ENCODE results near the gene C11orf54. TPM values are rescaled to one million over a fixed set of nuclear protein-coding genes. Genes with fewer than 3 reads are reported as not detected.
A peak's percentile ranks its signal among the peaks of the same experiment; 100 is the strongest.

Gene C11orf54
- total RNA-seq, 1 donor from 2014 or later = 27.5 TPM

- Mint-ChIP-seq H3K9me3 (no peaks in the 10 kb centered on the region), H3K36me3 (ENCODE audit: low read depth) (peaks cover 32% of the 10 kb centered on the region), H3K27me3 (ENCODE audit: low read depth) (peaks cover 3% of the 10 kb centered on the region), H3K4me1 (peaks cover 69% of the 10 kb centered on the region), H3K4me3 (peak overlapping the region; percentile 99), H3K27ac (ENCODE audit: unreplicated experiment) (no peak overlapping the region)
- DNase-seq (ENCODE audit: low read depth, low spot score) = no peak
- TF ChIP-seq, protein P1, sequence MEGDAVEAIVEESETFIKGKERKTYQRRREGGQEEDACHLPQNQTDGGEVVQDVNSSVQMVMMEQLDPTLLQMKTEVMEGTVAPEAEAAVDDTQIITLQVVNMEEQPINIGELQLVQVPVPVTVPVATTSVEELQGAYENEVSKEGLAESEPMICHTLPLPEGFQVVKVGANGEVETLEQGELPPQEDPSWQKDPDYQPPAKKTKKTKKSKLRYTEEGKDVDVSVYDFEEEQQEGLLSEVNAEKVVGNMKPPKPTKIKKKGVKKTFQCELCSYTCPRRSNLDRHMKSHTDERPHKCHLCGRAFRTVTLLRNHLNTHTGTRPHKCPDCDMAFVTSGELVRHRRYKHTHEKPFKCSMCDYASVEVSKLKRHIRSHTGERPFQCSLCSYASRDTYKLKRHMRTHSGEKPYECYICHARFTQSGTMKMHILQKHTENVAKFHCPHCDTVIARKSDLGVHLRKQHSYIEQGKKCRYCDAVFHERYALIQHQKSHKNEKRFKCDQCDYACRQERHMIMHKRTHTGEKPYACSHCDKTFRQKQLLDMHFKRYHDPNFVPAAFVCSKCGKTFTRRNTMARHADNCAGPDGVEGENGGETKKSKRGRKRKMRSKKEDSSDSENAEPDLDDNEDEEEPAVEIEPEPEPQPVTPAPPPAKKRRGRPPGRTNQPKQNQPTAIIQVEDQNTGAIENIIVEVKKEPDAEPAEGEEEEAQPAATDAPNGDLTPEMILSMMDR (conservative IDR thresholded peaks at IDR 0.05) = no peak
Observed at GRCh38 chr11:93738647-93739081, 2.8 kb upstream of the C11orf54 start.

DNA sequence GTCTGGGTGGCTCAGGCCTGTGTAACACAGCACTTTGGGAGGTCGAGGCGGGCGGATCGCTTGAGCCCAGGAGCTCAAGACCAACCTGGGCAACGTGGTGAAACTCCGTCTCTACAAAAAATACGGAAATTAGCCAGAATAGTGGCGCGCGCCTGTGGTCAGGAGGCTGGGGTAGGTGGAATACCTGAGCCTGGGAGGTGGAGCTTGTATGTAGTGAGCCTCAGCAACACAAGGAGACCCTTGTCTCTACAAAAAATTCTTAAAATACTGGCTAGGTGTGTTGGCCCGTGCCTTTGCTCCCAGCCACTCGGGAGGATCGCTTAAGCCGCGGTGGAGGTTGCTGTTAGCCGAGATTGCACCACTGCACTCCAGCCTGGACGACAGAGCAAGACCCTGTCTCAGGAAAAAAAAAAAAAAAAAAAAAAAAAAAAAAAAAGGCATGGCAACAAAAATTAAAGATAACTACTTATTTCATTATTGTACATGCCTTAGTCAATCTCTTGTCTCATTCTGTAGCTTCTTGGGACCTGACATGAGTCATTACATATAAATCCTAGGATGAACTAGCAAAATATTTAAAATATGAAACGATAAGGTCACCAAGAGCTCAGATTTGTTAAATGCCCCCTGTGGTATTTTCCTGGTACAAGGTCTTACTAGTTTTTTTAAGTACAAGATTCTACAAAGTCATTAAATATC, 1.3 kb upstream of the C11orf54 start:
- H3K9me3 Mint-ChIP-seq = no peaks in the 10 kb centered on the region
- DNase-seq (ENCODE audit: low read depth, low spot score) = no peak
- H3K4me1 Mint-ChIP-seq = peaks cover 70% of the 10 kb centered on the region
- H3K4me3 Mint-ChIP-seq = peak overlapping the region; percentile 99
- TF ChIP-seq, protein P1 (conservative IDR thresholded peaks at IDR 0.05) = peak; percentile 17
- peaks cover 25% of the 10 kb centered on the region for H3K36me3 Mint-ChIP-seq (ENCODE audit: low read depth)
- H3K27me3 Mint-ChIP-seq (ENCODE audit: low read depth) = peaks cover 3% of the 10 kb centered on the region
- peak overlapping the region; percentile 99 for H3K27ac Mint-ChIP-seq (ENCODE audit: unreplicated experiment)

DNA sequence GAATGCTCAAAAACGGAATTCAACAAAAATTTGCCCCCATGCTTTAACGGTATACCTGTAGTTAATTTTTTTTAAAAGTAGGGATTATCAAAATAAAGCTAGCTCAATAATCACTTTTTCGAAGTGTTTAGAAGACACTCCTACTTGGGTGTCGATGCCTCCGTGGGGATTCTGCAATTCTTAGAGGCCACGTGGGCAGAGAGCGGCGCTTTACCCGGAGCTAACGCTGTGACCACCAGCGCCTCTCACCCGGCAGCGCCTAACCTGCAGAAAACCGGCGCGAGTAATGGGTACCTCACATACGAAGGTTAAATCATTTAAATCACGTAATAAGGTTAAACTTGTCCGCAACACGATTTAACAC, 760 bp upstream of the C11orf54 start:
- Mint-ChIP-seq H3K4me3 (peak overlapping the region; percentile 99), H3K27me3 (ENCODE audit: low read depth) (peaks cover 3% of the 10 kb centered on the region), H3K9me3 (no peaks in the 10 kb centered on the region), H3K27ac (ENCODE audit: unreplicated experiment) (peak overlapping the region; percentile 99), H3K36me3 (ENCODE audit: low read depth) (peaks cover 24% of the 10 kb centered on the region), H3K4me1 (peaks cover 71% of the 10 kb centered on the region)
- TF ChIP-seq, protein P1 (conservative IDR thresholded peaks at IDR 0.05) = no peak
- DNase-seq (ENCODE audit: low read depth, low spot score) = peak; percentile 22

DNA sequence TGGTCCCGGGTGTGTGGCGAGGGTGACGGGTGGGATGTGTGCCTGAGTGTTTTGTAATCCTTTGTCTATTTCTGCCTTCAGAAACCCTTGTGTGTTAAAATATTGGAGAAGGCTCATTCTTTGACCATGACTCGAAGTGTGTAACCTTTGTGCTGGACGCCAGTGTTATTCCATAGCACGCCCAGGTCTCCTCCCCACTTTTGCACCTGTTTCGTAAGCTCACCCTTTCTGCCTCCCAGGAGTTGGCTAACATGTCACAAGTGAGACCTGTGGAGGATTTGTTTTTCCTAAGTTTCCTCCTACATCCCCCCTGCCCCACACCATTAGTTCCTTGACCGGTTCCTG, 382 bp downstream of the C11orf54 start:
- H3K9me3 Mint-ChIP-seq = no peaks in the 10 kb centered on the region
- no peak for DNase-seq (ENCODE audit: low read depth, low spot score)
- TF ChIP-seq, protein P1 (conservative IDR thresholded peaks at IDR 0.05) = no peak
- peaks cover 3% of the 10 kb centered on the region for H3K27me3 Mint-ChIP-seq (ENCODE audit: low read depth)
- peak overlapping the region; percentile 99 for H3K27ac Mint-ChIP-seq (ENCODE audit: unreplicated experiment)
- peaks cover 24% of the 10 kb centered on the region for H3K36me3 Mint-ChIP-seq (ENCODE audit: low read depth)
- H3K4me1 Mint-ChIP-seq = peaks cover 61% of the 10 kb centered on the region
- peak overlapping the region; percentile 99 for H3K4me3 Mint-ChIP-seq

GRCh38 chr11:93743291-93743690, 1.8 kb downstream of the C11orf54 start:
- Mint-ChIP-seq H3K27ac (ENCODE audit: unreplicated experiment) (no peak overlapping the region), H3K4me3 (peak overlapping the region; percentile 80), H3K27me3 (ENCODE audit: low read depth) (peaks cover 3% of the 10 kb centered on the region), H3K4me1 (peaks cover 47% of the 10 kb centered on the region), H3K9me3 (no peaks in the 10 kb centered on the region), H3K36me3 (ENCODE audit: low read depth) (peaks cover 19% of the 10 kb centered on the region)
- DNase-seq (ENCODE audit: low read depth, low spot score) = no peak
- TF ChIP-seq, protein P1 (conservative IDR thresholded peaks at IDR 0.05) = no peak

All from neural crest cell (in vitro differentiated cells).